ENCODE data around the gene ZNF672. TPM values are rescaled to one million over a fixed set of nuclear protein-coding genes. Genes with fewer than 3 reads are reported as not detected.
A peak's percentile ranks its signal among the peaks of the same experiment; 100 is the strongest.

Gene ZNF672
- total and polyA plus RNA-seq, 2 of the 13 experiments (the other 11 are each of a cell fraction or from before 2014, with no cell fraction given): 17.2 to 22.9 TPM

- no peak for TF ChIP-seq ZUFSP (CRISPR knock-in tag; IDR thresholded peaks at IDR 0.05; ENCODE audit: borderline replicate concordance)
- TF ChIP-seq ZNF263 (CRISPR knock-in tag; IDR thresholded peaks at IDR 0.05): peak; percentile 15; the same call in 1 of the 2 replicates
- no peak for TF ChIP-seq SP1 (IDR thresholded peaks at IDR 0.05)
- peak; percentile 38; the same call in 1 of the 2 replicates for TF ChIP-seq SP1 (CRISPR knock-in tag; IDR thresholded peaks at IDR 0.05)
- peak; percentile 75 for TF ChIP-seq ZNF574 (CRISPR knock-in tag; IDR thresholded peaks at IDR 0.05)
- TF ChIP-seq HHEX (CRISPR knock-in tag; IDR thresholded peaks at IDR 0.05): no peak
- TF ChIP-seq ZNF749 (CRISPR knock-in tag; IDR thresholded peaks at IDR 0.05; ENCODE audit: borderline replicate concordance): peak; percentile 72; the same call in 1 of the 2 replicates
- TF ChIP-seq PHF20 (CRISPR knock-in tag; IDR thresholded peaks at IDR 0.05): peak; percentile 33; the same call in 1 of the 2 replicates
- no peak for TF ChIP-seq ZNF674 (CRISPR knock-in tag; IDR thresholded peaks at IDR 0.05; ENCODE audit: low read depth)
- no peak for TF ChIP-seq IKZF1 (IDR thresholded peaks at IDR 0.05)
- TF ChIP-seq SAFB2 (CRISPR knock-in tag; IDR thresholded peaks at IDR 0.05; ENCODE audit: borderline replicate concordance, low read depth): peak; percentile 60; the same call in 1 of the 2 replicates
- no peak for TF ChIP-seq ZNF205 (CRISPR knock-in tag; IDR thresholded peaks at IDR 0.05)
- TF ChIP-seq ATF7-NPFF (CRISPR knock-in tag; IDR thresholded peaks at IDR 0.05; ENCODE audit: low read depth): peak; percentile 63; the same call in 1 of the 2 replicates
- peak; percentile 63; the same call in 1 of the 2 replicates for TF ChIP-seq TARDBP (CRISPR knock-in tag; IDR thresholded peaks at IDR 0.05)
- TF ChIP-seq KMT2B (CRISPR knock-in tag; IDR thresholded peaks at IDR 0.05): peak; percentile 79
- TF ChIP-seq TCF12 (IDR thresholded peaks at IDR 0.05): no peak
- 0 out of 2 replicates have a peak, but pooled peaks have one; percentile 63 for TF ChIP-seq TCF12 (CRISPR knock-in tag; IDR thresholded peaks at IDR 0.05)
- peak; percentile 22; the same call in 1 of the 2 replicates for TF ChIP-seq SOX13 (IDR thresholded peaks at IDR 0.05)
- peak in 1 of 2 experiments; percentile 43; a peak in 2 of 4 replicates for TF ChIP-seq SOX13 (CRISPR knock-in tag; conservative IDR thresholded peaks at IDR 0.05 in 1 of 2, IDR thresholded peaks at IDR 0.05 in 1 of 2)
- TF ChIP-seq TRIM22 (IDR thresholded peaks at IDR 0.05): no peak
- TF ChIP-seq ZC3H13 (CRISPR knock-in tag; IDR thresholded peaks at IDR 0.05): 0 out of 2 replicates have a peak, but pooled peaks have one; percentile 58
- TF ChIP-seq ZNF740 (CRISPR knock-in tag; IDR thresholded peaks at IDR 0.05): no peak
- no peak for TF ChIP-seq ZBTB37 (CRISPR knock-in tag; IDR thresholded peaks at IDR 0.05)
- peak; percentile 60 for TF ChIP-seq RBFOX2 (IDR thresholded peaks at IDR 0.05; ENCODE audit: low read depth, low read length)
Observed at GRCh38 chr1:248873409-248873992, 35.5 kb downstream of the ZNF672 start (continued).

All from HepG2 (cell line).